Prostate gland (tissue), 2 donors: ENCODE data around the gene MYO1B.

Source experiments
- POLR2AphosphoS5 ChIP-seq: sonication (generic); formaldehyde crosslinking; IDR thresholded peaks from one replicate; pipeline ENCODE4 v1.6.1; 2017; ENCODE audit warnings: antibody characterized with exemption
- TF ChIP-seq, protein P1 (sequence below), 4 experiments: fragments of 200-600 bp in 2 of 4; fragments of 450-650 bp in 2 of 4; sonication (generic) in 2 of 4; IDR thresholded peaks; 1 replicate in 3 of 4; 2 replicates in 1 of 4; pipeline ENCODE4 v1.5.1; 2016 to 2019; ENCODE audit warnings: antibody characterized with exemption in 4 of 4, mild to moderate bottlenecking in 2 of 4, moderate library complexity in 2 of 4

DNA sequence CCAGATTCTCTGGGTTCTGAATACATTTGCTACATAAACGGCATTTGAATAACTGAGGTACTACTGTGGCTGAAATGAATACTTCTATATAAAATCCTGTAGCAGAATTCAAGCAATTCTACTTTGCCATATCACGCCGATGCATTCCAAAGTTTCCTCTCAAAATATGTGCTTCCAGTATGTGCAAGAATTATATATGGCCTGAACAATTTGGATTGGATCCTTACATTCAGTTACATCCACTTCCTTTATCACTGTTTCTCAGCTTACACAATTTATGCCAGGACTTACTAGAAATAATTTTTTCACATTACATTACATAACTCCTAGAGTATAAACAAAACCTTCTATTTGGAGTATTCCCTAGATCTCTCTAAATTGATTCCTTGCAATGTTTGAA lies 48.1 kb upstream of the MYO1B start:
- TF ChIP-seq, protein P1, sequence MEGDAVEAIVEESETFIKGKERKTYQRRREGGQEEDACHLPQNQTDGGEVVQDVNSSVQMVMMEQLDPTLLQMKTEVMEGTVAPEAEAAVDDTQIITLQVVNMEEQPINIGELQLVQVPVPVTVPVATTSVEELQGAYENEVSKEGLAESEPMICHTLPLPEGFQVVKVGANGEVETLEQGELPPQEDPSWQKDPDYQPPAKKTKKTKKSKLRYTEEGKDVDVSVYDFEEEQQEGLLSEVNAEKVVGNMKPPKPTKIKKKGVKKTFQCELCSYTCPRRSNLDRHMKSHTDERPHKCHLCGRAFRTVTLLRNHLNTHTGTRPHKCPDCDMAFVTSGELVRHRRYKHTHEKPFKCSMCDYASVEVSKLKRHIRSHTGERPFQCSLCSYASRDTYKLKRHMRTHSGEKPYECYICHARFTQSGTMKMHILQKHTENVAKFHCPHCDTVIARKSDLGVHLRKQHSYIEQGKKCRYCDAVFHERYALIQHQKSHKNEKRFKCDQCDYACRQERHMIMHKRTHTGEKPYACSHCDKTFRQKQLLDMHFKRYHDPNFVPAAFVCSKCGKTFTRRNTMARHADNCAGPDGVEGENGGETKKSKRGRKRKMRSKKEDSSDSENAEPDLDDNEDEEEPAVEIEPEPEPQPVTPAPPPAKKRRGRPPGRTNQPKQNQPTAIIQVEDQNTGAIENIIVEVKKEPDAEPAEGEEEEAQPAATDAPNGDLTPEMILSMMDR (IDR thresholded peaks at IDR 0.05), result no peak
- TF ChIP-seq POLR2AphosphoS5, result no peak
